GM12878 (cell line): ENCODE results near the gene CTBP1. TPM values are rescaled to one million over a fixed set of nuclear protein-coding genes. Genes with fewer than 3 reads are reported as not detected.

Source experiments
- ATF7 ChIP-seq: fragments of 450-650 bp; IDR thresholded peaks from 2 replicates; pipeline ENCODE4 v1.6.1; 2016; ENCODE audit warnings: low read depth, mild to moderate bottlenecking
- BACH1 ChIP-seq: fragments of 450-650 bp; IDR thresholded peaks from 2 replicates; pipeline ENCODE4 v1.6.1; 2017; ENCODE audit warnings: mild to moderate bottlenecking, borderline replicate concordance
- BCL3 ChIP-seq: IDR thresholded peaks from 2 replicates; pipeline ENCODE4 v1.6.1; 2011; ENCODE audit warnings: borderline replicate concordance, low read depth, mild to moderate bottlenecking, moderate library complexity, low read length; ENCODE audit not compliant: insufficient read depth, poor library complexity, severe bottlenecking
- BCLAF1 ChIP-seq: fragments of 450-650 bp; IDR thresholded peaks from 2 replicates; pipeline ENCODE4 v1.6.1; 2017; ENCODE audit warnings: antibody characterized with exemption, mild to moderate bottlenecking, moderate library complexity
- CREB1 ChIP-seq: IDR thresholded peaks from 2 replicates; pipeline ENCODE4 v1.6.1; 2012; ENCODE audit warnings: low read depth, mild to moderate bottlenecking, inconsistent platforms
- CREM ChIP-seq: IDR thresholded peaks from 2 replicates; pipeline ENCODE4 v1.6.1; 2014; ENCODE audit warnings: antibody characterized with exemption, low read depth
- DPF2 ChIP-seq: fragments of 450-650 bp; IDR thresholded peaks from 2 replicates; pipeline ENCODE4 v1.6.1; 2017; ENCODE audit warnings: mild to moderate bottlenecking
- FOS ChIP-seq: IDR thresholded peaks from 3 replicates; pipeline ENCODE4 v1.6.1; 2011; ENCODE audit warnings: borderline replicate concordance; ENCODE audit not compliant: insufficient read length; ENCODE audit errors: extremely low read depth
- HSF1 ChIP-seq: fragments of 150-350 bp; IDR thresholded peaks from 2 replicates; pipeline ENCODE4 v1.6.1; 2014; ENCODE audit warnings: mild to moderate bottlenecking, low read depth, low read length
- JUND ChIP-seq: IDR thresholded peaks from 2 replicates; pipeline ENCODE4 v1.6.1; 2012; ENCODE audit warnings: low read depth, mild to moderate bottlenecking, low read length, improper control_type of control experiment, moderate library complexity
- KDM1A ChIP-seq: fragments of 200-600 bp; sonication (generic); IDR thresholded peaks from 2 replicates; pipeline ENCODE4 v1.6.1; 2016; ENCODE audit warnings: borderline replicate concordance
- KLF5 ChIP-seq: fragments of 450-650 bp; IDR thresholded peaks from 2 replicates; pipeline ENCODE4 v1.6.1; 2014; ENCODE audit warnings: mild to moderate bottlenecking; ENCODE audit not compliant: partially characterized antibody
- MEF2B ChIP-seq: fragments of 450-650 bp; IDR thresholded peaks from 2 replicates; pipeline ENCODE4 v1.6.1; 2018; ENCODE audit warnings: mild to moderate bottlenecking, moderate library complexity; ENCODE audit not compliant: partially characterized antibody, poor library complexity, severe bottlenecking
- MTA2 ChIP-seq: fragments of 450-650 bp; IDR thresholded peaks from 2 replicates; pipeline ENCODE4 v1.6.1; 2016; ENCODE audit warnings: low read depth, mild to moderate bottlenecking, moderate library complexity
- NKRF ChIP-seq: fragments of 450-650 bp; conservative IDR thresholded peaks from 2 replicates; pipeline ENCODE4 v1.6.1; 2017; ENCODE audit warnings: mild to moderate bottlenecking, moderate library complexity
- PAX5 ChIP-seq: IDR thresholded peaks from 2 replicates; pipeline ENCODE4 v1.6.1; 2011; ENCODE audit warnings: low read depth, low read length, borderline replicate concordance
- RBBP5 ChIP-seq: fragments of 200-600 bp; sonication (generic); conservative IDR thresholded peaks from 2 replicates; pipeline ENCODE4 v1.6.1; 2016
- SP1 ChIP-seq: IDR thresholded peaks from one replicate; pipeline ENCODE4 v1.6.1; 2011; ENCODE audit warnings: low read depth, low read length
- SREBF2 ChIP-seq: IDR thresholded peaks from 2 replicates; pipeline ENCODE4 v1.6.1; 2012; ENCODE audit warnings: mild to moderate bottlenecking, low read length
- TARDBP ChIP-seq: IDR thresholded peaks from 2 replicates; pipeline ENCODE4 v1.6.1; 2016; ENCODE audit warnings: borderline replicate concordance
- YBX1 ChIP-seq: fragments of 450-650 bp; IDR thresholded peaks from 2 replicates; pipeline ENCODE4 v1.6.1; 2016; ENCODE audit warnings: antibody characterized with exemption
- YY1 ChIP-seq: IDR thresholded peaks from 2 replicates; pipeline ENCODE4 v1.6.1; 2011; ENCODE audit warnings: low read depth, mild to moderate bottlenecking, low read length
- ZNF622 ChIP-seq: fragments of 450-650 bp; IDR thresholded peaks from 2 replicates; pipeline ENCODE4 v1.6.1; 2017; ENCODE audit warnings: mild to moderate bottlenecking, inconsistent platforms
- polyA plus RNA-seq, 11 experiments: library from polyadenylated mRNA; depleted of rRNA in 4 of 11; unstranded in 6 of 11; stranded (reverse) in 5 of 11; fragments of >200 nt; fragmentation: Nextera tagmentation in 4 of 11; fragmentation: Illumina TruSeq in 1 of 11; extraction: Ambion mirVana in 4 of 11; extraction: Trizol in 1 of 11; gene quantifications; 1 replicate in 1 of 11; 2 replicates in 10 of 11; pipeline versions ENCODE4 v1.2.1 to v1.2.3, GENCODE V29; 2011 to 2016; ENCODE audit warnings: inconsistent platforms in 2 of 11, missing spikeins in 2 of 11, low read depth in 1 of 11
- total RNA-seq, 4 experiments: library from RNA; depleted of rRNA in 3 of 4; stranded (reverse); fragments of >200 nt in 3 of 4; fragmentation: Illumina TruSeq in 1 of 4; extraction: Trizol in 1 of 4; gene quantifications; 2 replicates each; pipeline versions ENCODE4 v1.2.1 to v1.2.3, GENCODE V29; 2013 to 2021
- TF ChIP-seq, protein P1 (sequence below): IDR thresholded peaks from 2 replicates; pipeline ENCODE4 v1.6.1; 2011; ENCODE audit warnings: low read depth, low read length, improper control_type of control experiment, borderline replicate concordance

CTBP1 gene
- total and polyA plus RNA-seq, 10 of the 15 experiments (the other 5 are each of a cell fraction or from before 2014, with no cell fraction given) = 7.4 to 182 (median 63.1) TPM

GRCh38 chr4:1167244-1167949 lies 81.5 kb downstream of the CTBP1 start (continued):
- TF ChIP-seq KLF5 (peak; percentile 66), BCLAF1 (no peak), MTA2 (no peak), JUND (no peak), CREM (peak; percentile 29; the same call in 1 of the 2 replicates), PAX5 (no peak; the same call in 1 of the 2 replicates), FOS (no peak), YBX1 (no peak), ATF7 (no peak), HSF1 (no peak), SP1 (peak; percentile 21), NKRF (peak; percentile 57), DPF2 (peak; percentile 74), SREBF2 (no peak), KDM1A (no peak), BACH1 (peak; percentile 47; the same call in 1 of the 2 replicates), YY1 (peak; percentile 61), TARDBP (no peak), BCL3 (no peak), RBBP5 (no peak), MEF2B (peak; percentile 45), CREB1 (peak; percentile 62), ZNF622 (no peak)
- TF ChIP-seq, protein P1, sequence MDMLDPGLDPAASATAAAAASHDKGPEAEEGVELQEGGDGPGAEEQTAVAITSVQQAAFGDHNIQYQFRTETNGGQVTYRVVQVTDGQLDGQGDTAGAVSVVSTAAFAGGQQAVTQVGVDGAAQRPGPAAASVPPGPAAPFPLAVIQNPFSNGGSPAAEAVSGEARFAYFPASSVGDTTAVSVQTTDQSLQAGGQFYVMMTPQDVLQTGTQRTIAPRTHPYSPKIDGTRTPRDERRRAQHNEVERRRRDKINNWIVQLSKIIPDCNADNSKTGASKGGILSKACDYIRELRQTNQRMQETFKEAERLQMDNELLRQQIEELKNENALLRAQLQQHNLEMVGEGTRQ = no peak
